Hematopoietic multipotent progenitor cell treated with erythropoietin and hydrocortisone succinate and interleukin-3 and kit ligand, for 4 days (in vitro differentiated cells): Measurements from ENCODE around the gene ZNF460.
"Not testable (repeated sequence)": the region's sequence is repeated elsewhere in the genome, so short reads cannot be mapped to it uniquely, and the experiment has no call there.

Experiments used
- DNase-seq: peaks from one replicate; pipeline ENCODE4 v3.0.0-alpha.2; 2015

The ZNF460 gene

DNA sequence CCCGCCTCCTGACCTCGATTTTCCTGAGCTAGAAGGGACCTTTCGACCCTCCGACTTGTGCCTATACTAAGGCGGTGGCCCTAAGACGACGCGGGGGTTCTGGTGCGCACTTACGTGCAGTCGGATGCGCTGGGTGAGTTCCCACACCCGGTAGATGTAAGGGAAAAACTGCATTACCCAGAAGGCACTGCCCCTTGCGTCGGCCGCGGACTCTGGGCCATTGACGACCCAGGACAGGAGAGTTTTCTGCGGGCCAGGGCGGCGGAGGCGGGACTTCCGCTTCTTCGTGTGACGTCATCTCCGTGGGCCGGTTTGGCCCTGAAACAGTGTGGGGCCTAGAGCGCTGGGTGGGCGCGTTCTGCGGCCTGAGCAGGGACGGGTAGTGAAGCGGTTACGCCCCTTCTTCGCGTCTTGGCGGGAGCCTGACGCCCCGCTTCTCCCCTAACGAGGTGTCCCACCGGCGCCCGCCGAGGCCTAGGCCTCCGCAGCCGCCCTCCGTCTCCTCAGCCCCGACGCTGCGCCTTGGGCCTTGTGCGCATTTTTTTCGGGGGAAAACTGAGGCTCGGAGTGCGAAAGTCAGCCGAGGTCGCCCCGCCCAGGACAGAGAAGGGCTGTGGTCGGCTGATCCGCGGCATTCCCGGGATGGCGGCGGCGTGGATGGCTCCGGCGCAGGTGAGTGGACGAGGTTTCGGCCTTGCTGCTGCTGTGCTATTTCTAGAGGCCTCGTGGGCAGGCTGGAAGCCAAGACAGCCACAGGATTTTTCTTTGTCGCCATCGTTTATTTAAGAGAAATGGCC, at the start of gene ZNF460:
TSS of gene ZNF460 (plus strand) at position 321 of the 797 bp plus-strand sequence. CDS start at position 643, 322 bp downstream.
- peak; percentile 99 for DNase-seq

GRCh38 chr19:57231686-57232085, 48.6 kb upstream of the ZNF460 start:
- DNase-seq: no peak

- DNase-seq: peak; percentile 9
These were observed 47.1 kb upstream of the ZNF460 start for GRCh38 chr19:57233207-57233606.

DNA sequence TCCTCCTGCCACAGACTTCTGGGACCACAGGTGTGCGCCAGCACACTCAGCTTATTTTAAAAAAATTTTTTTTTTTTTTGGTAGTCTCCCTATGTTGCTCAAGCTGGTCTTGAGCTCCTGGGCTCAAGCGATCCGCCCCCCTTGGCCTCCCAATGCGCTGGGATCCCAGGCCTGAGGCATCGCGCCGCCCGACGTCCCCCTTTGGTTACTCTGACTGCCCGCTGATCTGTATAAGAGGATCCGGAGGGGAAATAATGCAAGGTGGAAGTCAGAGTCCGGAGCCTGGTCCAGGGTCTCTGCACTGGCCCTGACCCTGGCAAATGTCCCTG, 40.3 kb upstream of the ZNF460 start:
- DNase-seq: peak; percentile 36

DNA sequence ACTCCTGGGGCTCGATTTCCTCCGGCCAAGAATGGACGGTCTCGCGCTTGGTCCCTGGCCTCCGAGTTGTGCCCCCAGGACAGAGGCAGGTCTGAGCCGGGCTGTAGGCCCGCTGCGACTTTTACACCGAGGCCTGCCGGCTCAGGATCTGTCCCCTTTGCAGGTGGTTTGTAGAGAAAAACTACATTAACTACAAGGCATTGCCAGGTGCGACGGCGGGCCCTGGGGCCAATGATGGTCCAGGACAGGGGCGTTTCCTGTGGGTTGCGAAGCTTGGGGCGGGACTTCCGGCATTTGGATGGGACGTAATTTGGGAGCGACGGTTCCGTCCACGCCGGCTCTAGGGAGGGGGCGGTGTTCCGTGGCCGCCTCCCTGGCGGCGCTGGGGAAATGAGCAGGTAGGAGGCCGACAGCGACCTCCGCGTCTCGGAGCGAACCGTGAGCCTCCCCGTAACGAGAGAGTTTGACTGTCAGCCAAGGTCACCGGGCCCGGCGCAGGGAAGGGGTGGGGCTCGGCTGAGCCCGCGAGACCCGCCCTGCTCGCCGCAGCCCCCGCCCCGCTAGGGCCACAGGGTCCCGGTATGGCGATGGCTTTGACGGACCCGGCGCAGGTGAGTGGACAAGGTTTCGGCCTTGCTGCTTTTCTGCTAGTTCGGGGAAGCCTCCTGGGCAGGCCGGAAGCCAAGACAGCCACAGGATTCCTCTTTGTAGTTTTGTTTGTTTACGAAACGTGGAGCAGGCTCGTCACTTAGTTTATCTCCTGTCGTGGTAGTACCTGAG, 39.8 kb upstream of the ZNF460 start, which contains the start of gene ZNF805:
TSS of gene ZNF805 (plus strand) at position 322 of the 780 bp plus-strand sequence. CDS start at position 582, 260 bp downstream.
- peak; percentile 98 for DNase-seq

DNA sequence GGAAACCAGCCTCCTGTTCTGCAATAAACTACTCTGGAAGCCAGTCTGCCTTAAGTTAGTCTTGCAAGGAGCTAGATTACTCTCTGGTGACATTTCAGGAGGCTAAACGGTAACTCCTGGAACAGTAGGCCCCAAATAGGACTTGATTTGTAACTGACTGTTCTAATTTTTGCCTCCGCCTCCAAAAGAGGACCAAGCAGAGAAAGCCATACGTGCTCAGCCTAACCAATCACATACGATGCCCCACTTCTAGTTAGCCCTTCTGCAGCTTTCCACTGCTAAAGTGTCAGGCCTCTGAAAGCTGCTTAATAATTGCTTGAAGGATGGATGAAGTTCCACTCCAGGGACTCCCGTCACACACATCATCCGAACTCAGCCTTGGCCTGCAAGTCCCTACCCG, 39.1 kb upstream of the ZNF460 start:
- DNase-seq: peak; percentile 51

- DNase-seq: no peak
These were observed 37.5 kb upstream of the ZNF460 start for GRCh38 chr19:57242821-57243220.

DNA sequence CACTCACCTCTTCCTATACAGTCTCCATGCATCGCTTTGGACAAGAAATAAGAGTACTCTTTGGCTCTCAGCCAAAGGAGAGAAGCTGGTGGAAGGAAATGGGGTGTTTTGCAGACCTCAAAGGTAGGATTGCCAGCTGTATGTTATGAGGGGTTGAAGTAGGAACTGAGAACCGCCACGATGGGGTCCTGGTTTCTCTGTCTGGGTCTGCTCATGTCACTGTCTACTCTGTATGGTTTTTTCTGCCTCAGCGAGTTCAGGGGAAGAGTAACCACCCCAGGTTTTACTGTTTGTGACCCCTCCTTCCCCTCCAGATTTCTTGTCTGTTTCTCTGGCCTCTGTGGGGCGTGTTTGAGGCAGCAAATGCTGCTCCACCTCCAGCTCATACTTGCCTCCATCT, 35.8 kb upstream of the ZNF460 start:
- no peak for DNase-seq

DNA sequence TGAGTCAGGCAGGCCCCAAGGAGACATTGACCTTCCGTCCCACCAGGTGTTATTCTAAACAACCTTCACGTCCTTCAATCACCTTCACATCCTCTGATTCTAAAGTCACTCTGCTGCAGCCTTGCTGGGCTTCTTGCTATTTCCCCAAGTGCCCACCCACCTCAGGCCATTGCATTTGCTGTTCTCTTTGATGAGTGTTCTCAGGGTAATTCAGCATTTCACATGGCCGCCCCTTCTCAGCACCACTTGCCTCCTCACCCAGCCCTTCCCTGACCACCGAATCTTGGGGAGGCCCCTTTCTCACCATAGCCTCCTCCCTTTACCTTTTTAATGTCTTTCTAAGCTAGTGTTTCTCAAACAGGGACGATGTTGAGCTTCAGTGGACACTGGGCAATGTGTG, 35.2 kb upstream of the ZNF460 start:
- DNase-seq: no peak

- no peak for DNase-seq
These were observed 34.3 kb upstream of the ZNF460 start for GRCh38 chr19:57245959-57246358.

- no peak for DNase-seq
These were observed 31.6 kb upstream of the ZNF460 start for GRCh38 chr19:57248646-57249045.

DNA sequence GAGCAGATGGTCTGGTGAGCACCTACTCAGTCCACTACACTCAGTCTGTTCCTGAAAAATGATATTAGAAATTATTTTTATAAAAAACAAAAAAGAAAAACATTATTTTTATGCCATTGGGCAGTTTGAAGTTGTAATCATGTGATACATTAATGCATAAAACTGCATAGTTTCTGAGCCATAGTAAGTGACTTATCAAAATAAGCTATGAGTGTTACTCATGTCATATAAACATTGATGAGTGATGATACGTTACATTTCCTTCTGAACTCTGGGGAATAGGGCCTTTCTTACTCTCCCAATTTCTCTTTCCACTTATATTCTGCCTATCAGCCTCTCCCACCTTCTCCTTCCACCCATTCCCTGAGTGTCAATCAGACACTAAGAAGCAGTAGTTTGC, 31.0 kb upstream of the ZNF460 start:
- DNase-seq: no peak

GRCh38 chr19:57253767-57254166, 26.5 kb upstream of the ZNF460 start:
- not testable (repeated sequence) for DNase-seq

DNA sequence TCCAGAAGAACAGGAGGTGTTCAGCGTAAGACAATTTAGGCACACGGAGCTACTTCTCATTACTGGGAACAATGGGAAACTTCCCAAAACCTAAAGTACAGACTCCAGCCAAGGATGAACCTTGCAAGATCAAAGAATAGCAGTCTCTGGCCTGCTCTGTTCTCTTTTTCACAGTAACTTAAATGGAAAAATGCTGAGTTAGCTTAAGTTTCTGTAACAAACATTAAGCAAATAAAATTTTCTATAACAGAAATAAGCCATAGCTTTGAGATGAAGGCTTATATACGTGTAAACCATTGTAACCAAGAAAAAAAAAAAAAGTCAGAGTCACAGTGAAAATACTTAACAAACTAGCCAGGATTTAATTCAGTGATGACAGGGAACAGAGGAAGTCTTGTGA, 18.2 kb upstream of the ZNF460 start:
- no peak for DNase-seq

GRCh38 chr19:57263244-57263741, 17.0 kb upstream of the ZNF460 start:
- peak; percentile 77 for DNase-seq

DNA sequence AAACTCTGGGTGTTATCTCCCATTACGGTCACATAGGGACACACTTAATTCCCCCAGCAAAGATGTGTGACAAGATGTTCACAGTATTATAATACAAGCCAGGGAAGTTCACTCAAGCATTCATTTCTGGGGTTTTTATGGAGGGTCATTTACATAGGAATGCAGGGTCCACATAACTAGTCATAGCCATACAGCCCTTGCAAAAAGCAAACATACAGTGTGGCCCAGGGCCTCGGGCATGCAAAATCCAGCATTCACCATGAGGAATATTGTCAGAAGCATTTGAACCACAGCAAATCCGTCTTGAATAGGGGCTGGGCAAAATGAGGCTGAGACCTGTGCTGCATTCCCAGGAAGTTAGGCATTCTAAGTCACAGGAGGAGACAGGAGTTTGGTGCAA, 13.0 kb upstream of the ZNF460 start:
- no peak for DNase-seq

GRCh38 chr19:57269515-57270250, 10.6 kb upstream of the ZNF460 start:
- peak; percentile 9 for DNase-seq

DNA sequence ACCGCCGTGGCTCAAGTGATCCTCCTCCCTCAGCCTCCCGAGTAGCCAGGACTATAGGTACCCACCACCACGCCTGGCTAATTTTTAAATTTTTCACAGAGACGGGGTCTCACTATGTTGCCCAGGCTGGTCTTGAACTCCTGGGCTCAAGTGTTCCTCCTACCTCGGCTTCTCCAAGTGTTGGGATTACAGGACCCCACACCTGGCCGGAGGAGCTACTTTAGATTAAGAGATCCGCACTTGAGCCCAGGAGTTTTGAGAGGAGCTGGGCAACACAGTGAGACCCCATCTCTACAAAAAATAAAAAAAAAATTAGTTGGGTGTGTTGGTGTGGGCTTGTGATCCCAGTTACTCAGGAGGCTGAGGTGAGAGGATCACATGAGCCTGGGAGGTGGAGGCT, 9.0 kb upstream of the ZNF460 start:
- no peak for DNase-seq

- DNase-seq: peak; percentile 59
These were observed 7.3 kb upstream of the ZNF460 start for GRCh38 chr19:57273014-57273413.

DNA sequence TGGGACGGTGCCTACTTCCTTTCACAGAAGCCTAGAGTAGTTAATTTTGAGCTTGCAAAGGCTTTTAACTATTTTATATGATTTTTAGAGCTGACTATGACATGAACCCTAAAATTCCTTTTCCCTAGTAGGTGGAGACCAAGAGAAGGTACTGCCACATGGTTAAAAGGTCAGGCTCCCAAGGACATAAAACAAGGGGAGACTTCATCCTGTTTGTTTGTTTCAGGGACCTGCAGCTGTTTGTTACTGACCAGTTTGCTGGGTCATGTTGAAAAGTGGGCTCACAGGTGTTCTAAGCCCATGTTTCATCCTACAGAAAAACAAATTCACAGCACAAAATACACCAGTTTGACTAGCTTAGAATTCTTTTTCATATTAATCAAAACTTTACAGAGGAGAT, 3.9 kb upstream of the ZNF460 start:
- no peak for DNase-seq

GRCh38 chr19:57278481-57278880, 1.8 kb upstream of the ZNF460 start:
- peak; percentile 13 for DNase-seq

DNA sequence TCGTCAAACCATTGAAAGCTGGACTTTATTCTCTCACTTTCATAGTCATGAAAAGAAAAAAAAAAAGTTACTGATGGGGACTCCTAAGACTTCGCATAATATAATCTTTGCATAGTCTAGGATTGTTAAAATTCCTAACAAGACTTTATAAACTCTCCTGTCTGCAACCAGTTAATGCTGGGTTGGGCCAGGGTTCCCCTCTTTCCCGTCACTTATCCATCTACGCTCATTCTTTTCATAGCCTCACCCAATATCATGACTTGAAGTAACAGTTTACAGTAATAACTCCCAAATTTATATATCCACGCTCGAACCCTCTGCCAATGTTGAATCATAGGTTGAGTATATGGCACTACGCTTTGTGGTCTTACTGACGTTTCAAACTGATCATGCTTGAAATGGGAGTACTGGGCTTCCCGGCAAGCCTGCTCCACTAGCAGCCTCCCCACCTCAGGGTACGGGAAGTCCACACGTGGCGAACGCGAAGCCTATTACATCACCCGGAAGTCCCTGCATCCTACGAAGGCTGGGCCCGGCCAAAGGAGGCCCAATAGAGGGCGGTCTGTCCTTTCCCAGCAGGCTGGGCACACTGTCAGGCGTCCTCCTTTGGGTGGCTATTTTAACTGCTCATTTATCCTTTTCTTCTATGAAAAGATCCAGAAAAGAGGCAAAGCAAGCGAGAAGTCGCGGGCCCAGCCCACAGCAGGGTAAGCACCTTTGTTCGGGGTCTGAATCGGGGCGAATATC, 694 bp upstream of the ZNF460 start:
- peak; percentile 98 for DNase-seq
